ENCODE measurements around the gene TOR2A. TPM values are rescaled to one million over a fixed set of nuclear protein-coding genes. Genes with fewer than 3 reads are reported as not detected.

The TOR2A gene
- total and polyA plus RNA-seq, 2 experiments from 2014 or later, result 20.6 to 22.8 TPM

- Histone ChIP-seq H3K9me3 (ENCODE audit: low read depth) (no peaks in the 10 kb centered on the region), H3K36me3 (no peaks in the 10 kb centered on the region), H3K4me3 (no peak overlapping the region), H3K27me3 (no peaks in the 10 kb centered on the region), H3K27ac (no peak overlapping the region), H3K4me1 (ENCODE audit: low read depth) (no peaks in the 10 kb centered on the region)
- no peak for DNase-seq (ENCODE audit: low read depth in 1 of 2, low spot score in 1 of 2)
- TF ChIP-seq, protein P1, sequence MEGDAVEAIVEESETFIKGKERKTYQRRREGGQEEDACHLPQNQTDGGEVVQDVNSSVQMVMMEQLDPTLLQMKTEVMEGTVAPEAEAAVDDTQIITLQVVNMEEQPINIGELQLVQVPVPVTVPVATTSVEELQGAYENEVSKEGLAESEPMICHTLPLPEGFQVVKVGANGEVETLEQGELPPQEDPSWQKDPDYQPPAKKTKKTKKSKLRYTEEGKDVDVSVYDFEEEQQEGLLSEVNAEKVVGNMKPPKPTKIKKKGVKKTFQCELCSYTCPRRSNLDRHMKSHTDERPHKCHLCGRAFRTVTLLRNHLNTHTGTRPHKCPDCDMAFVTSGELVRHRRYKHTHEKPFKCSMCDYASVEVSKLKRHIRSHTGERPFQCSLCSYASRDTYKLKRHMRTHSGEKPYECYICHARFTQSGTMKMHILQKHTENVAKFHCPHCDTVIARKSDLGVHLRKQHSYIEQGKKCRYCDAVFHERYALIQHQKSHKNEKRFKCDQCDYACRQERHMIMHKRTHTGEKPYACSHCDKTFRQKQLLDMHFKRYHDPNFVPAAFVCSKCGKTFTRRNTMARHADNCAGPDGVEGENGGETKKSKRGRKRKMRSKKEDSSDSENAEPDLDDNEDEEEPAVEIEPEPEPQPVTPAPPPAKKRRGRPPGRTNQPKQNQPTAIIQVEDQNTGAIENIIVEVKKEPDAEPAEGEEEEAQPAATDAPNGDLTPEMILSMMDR (IDR thresholded peaks at IDR 0.05; ENCODE audit: low read depth, low read length), result no peak
Measured at GRCh38 chr9:127770583-127770904, 35.5 kb upstream of the TOR2A start.

DNA sequence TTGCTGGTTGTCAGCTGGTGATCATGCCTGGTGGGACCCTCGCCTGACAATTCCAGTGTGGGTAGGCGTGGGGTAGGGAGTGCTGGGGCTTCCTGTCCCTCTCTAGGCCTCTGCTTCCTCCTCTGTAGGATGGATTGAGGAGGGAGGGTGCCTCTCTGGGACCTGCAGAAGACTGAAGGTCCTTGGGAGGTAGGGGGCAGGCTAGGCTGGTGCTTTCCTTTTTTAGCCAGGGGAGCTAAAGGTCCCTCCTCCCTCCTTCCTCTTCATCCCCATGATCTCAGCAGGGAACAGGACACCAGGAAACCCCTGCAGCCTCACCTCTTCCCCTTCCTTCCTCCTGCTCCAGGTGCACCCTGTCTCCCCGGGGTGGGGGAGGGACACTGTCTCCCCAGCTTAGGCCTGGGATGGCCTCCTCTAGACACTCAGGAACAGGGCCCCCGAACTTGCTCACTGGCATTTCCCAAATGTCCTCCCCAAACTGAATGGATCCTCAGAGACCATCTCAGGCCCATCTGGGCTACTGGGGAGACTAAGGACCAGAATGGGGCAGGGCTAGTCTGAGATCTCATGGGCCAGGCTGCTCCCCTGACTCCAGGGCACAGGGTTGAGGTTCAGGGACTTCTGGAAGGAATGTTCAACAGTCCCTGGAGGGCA is 35.0 kb upstream of the TOR2A start:
- no peaks in the 10 kb centered on the region for H3K9me3 ChIP-seq (ENCODE audit: low read depth)
- H3K27me3 ChIP-seq, result no peaks in the 10 kb centered on the region
- TF ChIP-seq, protein P1 (IDR thresholded peaks at IDR 0.05; ENCODE audit: low read depth, low read length), result no peak
- H3K27ac ChIP-seq, result no peak overlapping the region
- DNase-seq (ENCODE audit: low read depth in 1 of 2, low spot score in 1 of 2), result peak in 1 of 2 donors; percentile 17
- H3K4me3 ChIP-seq, result no peak overlapping the region
- no peaks in the 10 kb centered on the region for H3K36me3 ChIP-seq
- H3K4me1 ChIP-seq (ENCODE audit: low read depth), result no peaks in the 10 kb centered on the region

GRCh38 chr9:127769101-127769500 is 34.0 kb upstream of the TOR2A start:
- no peak overlapping the region for H3K4me3 ChIP-seq
- DNase-seq (ENCODE audit: low read depth in 1 of 2, low spot score in 1 of 2), result no peak
- no peaks in the 10 kb centered on the region for H3K36me3 ChIP-seq
- no peak overlapping the region for H3K27ac ChIP-seq
- TF ChIP-seq, protein P1 (IDR thresholded peaks at IDR 0.05; ENCODE audit: low read depth, low read length), result no peak
- H3K4me1 ChIP-seq (ENCODE audit: low read depth), result no peaks in the 10 kb centered on the region
- H3K27me3 ChIP-seq, result no peaks in the 10 kb centered on the region
- H3K9me3 ChIP-seq (ENCODE audit: low read depth), result no peaks in the 10 kb centered on the region

GRCh38 chr9:127768698-127769097 is 33.6 kb upstream of the TOR2A start:
- no peaks in the 10 kb centered on the region for H3K9me3 ChIP-seq (ENCODE audit: low read depth)
- H3K27ac ChIP-seq, result no peak overlapping the region
- H3K36me3 ChIP-seq, result no peaks in the 10 kb centered on the region
- no peaks in the 10 kb centered on the region for H3K27me3 ChIP-seq
- H3K4me3 ChIP-seq, result no peak overlapping the region
- TF ChIP-seq, protein P1 (IDR thresholded peaks at IDR 0.05; ENCODE audit: low read depth, low read length), result no peak
- H3K4me1 ChIP-seq (ENCODE audit: low read depth), result no peaks in the 10 kb centered on the region
- no peak for DNase-seq (ENCODE audit: low read depth in 1 of 2, low spot score in 1 of 2)

DNA sequence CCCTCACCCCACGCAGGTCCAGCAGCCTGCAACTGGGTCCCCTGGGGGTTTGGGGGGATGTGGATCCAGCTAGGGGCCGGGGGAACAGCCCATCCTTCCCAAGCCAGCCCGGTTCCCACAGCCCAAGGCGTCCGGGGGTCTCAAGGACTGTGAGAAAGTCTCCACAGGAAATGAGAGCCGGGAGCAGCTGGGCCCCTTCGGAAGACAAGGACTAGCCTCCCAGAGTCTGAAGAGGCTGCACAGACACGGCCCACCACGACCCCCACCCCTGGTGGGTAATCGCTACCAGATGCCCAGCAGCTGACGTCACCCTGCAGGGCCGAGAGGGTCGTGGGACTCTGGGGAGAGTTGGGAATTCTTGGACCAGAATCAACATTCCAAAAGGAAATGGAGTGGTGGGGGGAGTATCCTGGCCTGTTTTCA is 32.8 kb upstream of the TOR2A start:
- peak overlapping the region; percentile 25 for H3K27ac ChIP-seq
- no peaks in the 10 kb centered on the region for H3K36me3 ChIP-seq
- TF ChIP-seq, protein P1 (IDR thresholded peaks at IDR 0.05; ENCODE audit: low read depth, low read length), result no peak
- no peaks in the 10 kb centered on the region for H3K27me3 ChIP-seq
- H3K4me3 ChIP-seq, result no peak overlapping the region
- H3K9me3 ChIP-seq (ENCODE audit: low read depth), result no peaks in the 10 kb centered on the region
- no peaks in the 10 kb centered on the region for H3K4me1 ChIP-seq (ENCODE audit: low read depth)
- DNase-seq (ENCODE audit: low read depth in 1 of 2, low spot score in 1 of 2), result peak in 1 of 2 donors; percentile 40

All from cardiac muscle cell (in vitro differentiated cells and primary cell).